A673 (cell line): ENCODE data around the gene NR5A1. TPM values are rescaled to one million over a fixed set of nuclear protein-coding genes. Genes with fewer than 3 reads are reported as not detected.

Source experiments
- BruUV-seq: library from RNA; stranded (reverse); fragments of 400-500 nt; replicated peaks from 2 replicates; lab custom pipeline; 2021; lab: Mats Ljungman, UMichigan
- CTCF ChIA-PET: fragments of 300-600 bp; sonication (Branson Sonifier 250); formaldehyde crosslinking; loops from one replicate; lab custom pipeline; 2022; ENCODE audit warnings: antibody characterized with exemption; lab: Charles Lee
- POLR2A ChIA-PET: fragments of 300-600 bp; sonication (Branson Sonifier 250); formaldehyde crosslinking; loops from one replicate; lab custom pipeline; 2022; ENCODE audit warnings: antibody characterized with exemption; ENCODE audit not compliant: low non-redundant PET; lab: Charles Lee
- DNase-seq: peaks from one replicate; pipeline ENCODE4 v3.0.0-alpha.2; 2015; ENCODE audit warnings: low spot score
- H3K27ac ChIP-seq: fragments of 200-600 bp; sonication (generic); 2 replicates; pipeline ENCODE4 v1.5.1; 2016; ENCODE audit warnings: mixed run types, low read depth, mild to moderate bottlenecking, mixed read lengths, antibody characterized with exemption, low read length; ENCODE audit not compliant: poor library complexity, severe bottlenecking
- H3K27me3 ChIP-seq: fragments of 200-600 bp; sonication (generic); replicated peaks from 2 replicates; pipeline ENCODE4 v1.6.1; 2017; ENCODE audit warnings: mixed run types, low read depth, mild to moderate bottlenecking, mixed read lengths, antibody characterized with exemption, low read length; ENCODE audit not compliant: insufficient read depth, poor library complexity
- H3K36me3 ChIP-seq: fragments of 200-600 bp; sonication (generic); 2 replicates; pipeline ENCODE4 v1.6.1; 2016; ENCODE audit warnings: mixed run types, mild to moderate bottlenecking, mixed read lengths, antibody characterized with exemption, low read length; ENCODE audit not compliant: insufficient read depth, poor library complexity, severe bottlenecking
- H3K4me1 ChIP-seq: fragments of 200-600 bp; sonication (generic); 2 replicates; pipeline ENCODE4 v1.6.1; 2017; ENCODE audit warnings: mixed run types, mild to moderate bottlenecking, mixed read lengths, antibody characterized with exemption, low read length; ENCODE audit not compliant: insufficient read depth, poor library complexity, severe bottlenecking
- H3K4me3 ChIP-seq: fragments of 200-600 bp; sonication (generic); 2 replicates; pipeline ENCODE4 v1.5.1; 2016; ENCODE audit warnings: low read depth, mixed run types, mild to moderate bottlenecking, mixed read lengths, low read length; ENCODE audit not compliant: poor library complexity, severe bottlenecking
- H3K9me3 ChIP-seq: fragments of 200-600 bp; sonication (generic); 2 replicates; pipeline ENCODE4 v1.6.1; 2016; ENCODE audit warnings: mixed run types, low read depth, mild to moderate bottlenecking, mixed read lengths, antibody characterized with exemption, low read length; ENCODE audit not compliant: poor library complexity, severe bottlenecking
- CTCF ChIP-seq: fragments of 300-800, 200-600 bp; sonication (generic); conservative IDR thresholded peaks from 2 replicates; pipeline ENCODE4 v1.5.1; 2017; ENCODE audit warnings: low read depth, mild to moderate bottlenecking, antibody characterized with exemption, low read length, moderate library complexity, mixed read lengths
- EZH2 ChIP-seq: fragments of 200-600 bp; sonication (generic); IDR thresholded peaks from 2 replicates; pipeline ENCODE4 v1.6.1; 2017; ENCODE audit warnings: borderline replicate concordance, low read depth, mild to moderate bottlenecking, mixed read lengths, antibody characterized with exemption, low read length; ENCODE audit not compliant: poor library complexity, severe bottlenecking
- intact Hi-C: fragments of 100-400 bp; cut with micrococcal nuclease; formaldehyde crosslinking; loops from one replicate; pipeline ENCODE4 v1.10.0; 2022; ENCODE audit not compliant: unreplicated experiment
- total RNA-seq: library from RNA; stranded (reverse); gene quantifications from 2 replicates; pipeline ENCODE4 v1.2.3, GENCODE V29; 2021

The NR5A1 gene
- total RNA-seq, 1 experiment from 2014 or later = not detected

- no peaks in the 10 kb centered on the region for H3K27me3 ChIP-seq
- no peak for DNase-seq
- H3K4me3 ChIP-seq = no peak overlapping the region
- no peaks in the 10 kb centered on the region for H3K36me3 ChIP-seq
- no peaks in the 10 kb centered on the region for H3K9me3 ChIP-seq
- peaks cover 13% of the 10 kb centered on the region for H3K4me1 ChIP-seq
- no peak overlapping the region for H3K27ac ChIP-seq
- POLR2A ChIA-PET = no interaction called here
- intact Hi-C loops = no loop called here
- TF ChIP-seq CTCF = no peak
- BruUV-seq = no TSS peak
- CTCF ChIA-PET = no interaction called here
Measured at GRCh38 chr9:124481115-124481514, 26.1 kb downstream of the NR5A1 start.

GRCh38 chr9:124480621-124480981, 26.6 kb downstream of the NR5A1 start:
- peak; percentile 78 for DNase-seq
- Histone ChIP-seq H3K27ac (no peak overlapping the region), H3K27me3 (no peaks in the 10 kb centered on the region), H3K4me1 (peaks cover 18% of the 10 kb centered on the region), H3K36me3 (no peaks in the 10 kb centered on the region), H3K9me3 (no peaks in the 10 kb centered on the region), H3K4me3 (no peak overlapping the region)
- ChIA-PET POLR2A (no interaction called here), CTCF (no interaction called here)
- no peak for TF ChIP-seq EZH2
- peak; percentile 72 for TF ChIP-seq CTCF
- no TSS peak for BruUV-seq
- intact Hi-C loops = no loop called here

- Histone ChIP-seq H3K9me3 (no peaks in the 10 kb centered on the region), H3K36me3 (no peaks in the 10 kb centered on the region), H3K4me3 (no peak overlapping the region), H3K27ac (no peak overlapping the region), H3K4me1 (peaks cover 19% of the 10 kb centered on the region), H3K27me3 (no peaks in the 10 kb centered on the region)
- ChIA-PET CTCF (interaction anchor here (0.6 kb wide), 1 partner anchor 57 kb away, joined by 13 read pairs; no protein-coding TSS in a partner anchor), POLR2A (no interaction called here)
- TF ChIP-seq CTCF (no peak), EZH2 (no peak)
- intact Hi-C loops = no loop called here
- no peak for DNase-seq
- BruUV-seq = no TSS peak
Measured at GRCh38 chr9:124479947-124480620, 27.1 kb downstream of the NR5A1 start.
